LNCaP clone FGC (cell line): ENCODE data around the gene THUMPD2.

Experiments
- DNase-seq: peaks from one replicate; pipeline ENCODE4 v3.0.0-alpha.2; 2011; ENCODE audit warnings: low read depth
- H3K4me3 ChIP-seq: 2 replicates; pipeline ENCODE4 v1.5.1; 2011; ENCODE audit warnings: mild to moderate bottlenecking, low read depth, low read length, control low read depth
- TF ChIP-seq, protein P1 (sequence below): IDR thresholded peaks from 2 replicates; pipeline ENCODE4 v1.5.1; 2012; ENCODE audit warnings: mild to moderate bottlenecking; ENCODE audit not compliant: control insufficient read depth, insufficient read depth; ENCODE audit errors: extremely low read depth

Gene THUMPD2

DNA sequence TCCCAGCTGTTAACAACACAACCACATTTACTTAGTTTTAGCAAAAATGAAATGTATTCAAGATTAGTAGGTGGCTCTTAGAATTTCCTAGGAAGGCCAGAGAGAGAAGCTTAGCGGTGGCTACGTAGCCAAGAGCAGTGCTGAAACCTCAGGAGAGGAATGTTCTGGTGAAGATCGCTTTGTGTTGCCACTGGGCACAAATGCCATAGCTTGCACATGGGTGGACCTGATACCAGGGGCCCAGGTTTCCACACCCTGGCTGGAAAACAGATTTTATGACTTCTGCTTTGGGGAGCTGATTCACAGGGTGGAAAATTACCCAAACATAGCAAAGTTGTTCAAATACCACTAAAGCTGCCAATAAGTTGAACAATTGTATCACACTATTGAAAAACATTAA, 43.4 kb downstream of the THUMPD2 start:
- no peak for DNase-seq
- H3K4me3 ChIP-seq = no peak overlapping the region

DNA sequence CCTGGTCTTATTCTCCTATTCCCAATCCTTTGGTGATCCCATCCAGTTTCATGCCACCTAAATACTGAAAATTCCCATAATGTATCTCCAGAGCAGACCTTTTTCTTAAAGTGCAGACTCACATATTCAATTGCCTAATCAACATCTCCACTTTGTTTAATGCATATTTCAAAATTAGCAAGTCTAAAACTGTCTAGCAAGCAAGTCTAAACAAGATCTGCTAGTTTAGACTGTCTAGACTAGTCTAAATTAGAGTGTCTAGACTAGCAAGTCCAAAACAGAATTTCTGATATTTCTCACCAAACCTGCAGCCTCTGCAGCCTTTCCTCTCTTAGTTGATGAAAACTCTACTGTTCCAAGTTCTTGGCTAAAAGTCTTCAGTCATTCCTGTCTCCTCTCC, 44.6 kb downstream of the THUMPD2 start:
- H3K4me3 ChIP-seq = no peak overlapping the region
- DNase-seq = no peak
- TF ChIP-seq, protein P1, sequence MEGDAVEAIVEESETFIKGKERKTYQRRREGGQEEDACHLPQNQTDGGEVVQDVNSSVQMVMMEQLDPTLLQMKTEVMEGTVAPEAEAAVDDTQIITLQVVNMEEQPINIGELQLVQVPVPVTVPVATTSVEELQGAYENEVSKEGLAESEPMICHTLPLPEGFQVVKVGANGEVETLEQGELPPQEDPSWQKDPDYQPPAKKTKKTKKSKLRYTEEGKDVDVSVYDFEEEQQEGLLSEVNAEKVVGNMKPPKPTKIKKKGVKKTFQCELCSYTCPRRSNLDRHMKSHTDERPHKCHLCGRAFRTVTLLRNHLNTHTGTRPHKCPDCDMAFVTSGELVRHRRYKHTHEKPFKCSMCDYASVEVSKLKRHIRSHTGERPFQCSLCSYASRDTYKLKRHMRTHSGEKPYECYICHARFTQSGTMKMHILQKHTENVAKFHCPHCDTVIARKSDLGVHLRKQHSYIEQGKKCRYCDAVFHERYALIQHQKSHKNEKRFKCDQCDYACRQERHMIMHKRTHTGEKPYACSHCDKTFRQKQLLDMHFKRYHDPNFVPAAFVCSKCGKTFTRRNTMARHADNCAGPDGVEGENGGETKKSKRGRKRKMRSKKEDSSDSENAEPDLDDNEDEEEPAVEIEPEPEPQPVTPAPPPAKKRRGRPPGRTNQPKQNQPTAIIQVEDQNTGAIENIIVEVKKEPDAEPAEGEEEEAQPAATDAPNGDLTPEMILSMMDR = no peak

More for the DNA sequence above, 43.4 kb downstream of the THUMPD2 start:
- TF ChIP-seq, protein P1 = no peak

GRCh38 chr2:39733070-39733674, 45.9 kb downstream of the THUMPD2 start:
- H3K4me3 ChIP-seq = no peak overlapping the region
- DNase-seq = no peak
- TF ChIP-seq, protein P1 = no peak

DNA sequence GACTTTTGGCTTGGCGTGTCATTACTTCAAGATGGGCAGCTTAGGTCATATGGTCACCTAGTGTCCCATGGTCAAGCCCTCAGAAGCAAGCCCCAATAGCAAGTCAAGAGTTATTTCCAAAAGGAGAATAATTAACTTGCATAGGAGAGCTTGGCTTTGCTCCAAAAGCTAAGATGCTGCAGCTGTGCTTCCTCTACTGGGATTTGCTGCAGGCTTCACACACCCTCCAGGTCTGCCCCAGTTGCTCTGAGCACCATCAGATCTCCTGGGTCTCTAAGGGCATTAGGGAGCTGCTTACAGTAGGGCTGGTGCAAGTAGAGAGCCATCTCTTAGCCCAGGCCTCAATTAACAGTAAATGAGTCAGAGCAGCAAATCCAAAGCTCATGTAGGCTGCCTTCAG, 46.6 kb downstream of the THUMPD2 start:
- DNase-seq = no peak

GRCh38 chr2:39731546-39731945, 47.5 kb downstream of the THUMPD2 start:
- TF ChIP-seq, protein P1 = no peak
- H3K4me3 ChIP-seq = no peak overlapping the region
- no peak for DNase-seq

More for the DNA sequence above, 46.6 kb downstream of the THUMPD2 start:
- no peak overlapping the region for H3K4me3 ChIP-seq
- TF ChIP-seq, protein P1 = no peak

DNA sequence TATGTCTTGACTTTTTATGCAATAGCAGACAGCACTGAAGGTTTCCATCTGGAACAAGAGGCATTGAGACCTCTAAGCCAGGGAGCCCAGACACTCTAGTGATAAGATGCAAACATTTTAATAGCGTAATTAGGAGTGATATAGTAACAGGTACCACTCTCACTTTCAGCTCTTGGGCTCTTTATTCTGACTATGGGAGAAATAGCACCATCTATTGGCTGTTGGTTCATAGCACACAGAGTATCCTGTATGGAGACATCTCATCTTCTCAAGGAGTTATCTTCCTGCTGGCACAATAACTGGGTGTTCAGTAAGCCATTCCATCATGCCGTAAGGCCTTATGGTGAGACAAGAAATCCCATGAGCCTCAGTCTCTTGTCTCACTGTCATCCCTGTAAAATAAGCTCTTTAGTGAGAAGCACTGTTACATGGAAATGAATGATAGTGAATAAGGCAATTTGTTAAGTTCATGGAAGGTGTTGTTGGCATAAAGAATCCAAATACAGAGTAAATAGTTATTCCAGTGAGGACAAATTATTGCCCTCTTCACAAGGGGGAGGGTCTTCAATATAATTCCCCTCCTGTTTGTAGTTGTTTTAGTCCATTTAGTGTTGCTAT, 48.3 kb downstream of the THUMPD2 start:
- DNase-seq = no peak
- no peak overlapping the region for H3K4me3 ChIP-seq
- TF ChIP-seq, protein P1 = peak; percentile 52

DNA sequence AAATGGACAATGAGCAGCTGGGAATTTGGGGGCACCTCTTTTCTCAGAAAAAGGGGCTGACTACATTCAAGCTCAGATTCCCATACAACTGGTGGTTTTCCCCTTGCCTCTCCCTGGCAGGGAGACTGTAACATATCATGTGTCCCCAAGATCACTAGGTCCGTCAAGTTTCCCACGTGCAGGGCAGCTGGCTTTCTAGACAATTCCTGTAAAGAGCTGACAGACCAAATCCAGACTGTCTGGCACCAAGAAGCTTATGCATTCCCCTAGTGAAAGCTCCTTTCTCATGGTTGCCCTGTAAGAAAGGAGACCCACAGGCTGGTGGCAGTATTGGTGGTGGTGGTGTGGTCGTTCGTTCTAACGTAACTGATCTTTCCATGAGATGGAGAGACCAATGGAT, 48.8 kb downstream of the THUMPD2 start:
- H3K4me3 ChIP-seq = no peak overlapping the region
- DNase-seq = no peak
- TF ChIP-seq, protein P1 = no peak
